ENCODE results near the gene CYB5B.

DNA sequence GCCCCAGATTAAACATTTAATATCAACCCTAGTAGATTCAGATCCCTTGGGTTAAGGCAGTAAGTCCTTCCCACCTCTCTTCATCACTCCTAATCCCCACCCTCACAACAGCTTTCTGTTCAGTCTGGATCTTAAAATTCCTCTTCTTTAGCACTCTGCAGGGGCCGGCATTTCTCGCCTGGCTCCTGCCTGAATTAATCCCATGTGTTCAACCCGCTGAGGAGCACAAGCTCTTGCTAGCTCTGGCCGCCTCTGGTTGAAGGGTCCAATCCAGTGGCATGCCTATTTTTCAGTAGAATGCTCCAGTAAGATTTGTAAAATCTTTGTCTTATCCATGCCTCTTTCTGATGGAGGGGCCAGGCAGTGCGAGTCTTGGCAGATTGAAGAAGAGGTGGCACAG, 59.2 kb downstream of the CYB5B start:
- TF ChIP-seq GATA1 (IDR thresholded peaks at IDR 0.05; ENCODE audit: low read depth, low read length) (no peak), POLR2A (IDR thresholded peaks at IDR 0.05; ENCODE audit: low read length) (no peak)
